Measurements from ENCODE around the gene AQP6.

DNA sequence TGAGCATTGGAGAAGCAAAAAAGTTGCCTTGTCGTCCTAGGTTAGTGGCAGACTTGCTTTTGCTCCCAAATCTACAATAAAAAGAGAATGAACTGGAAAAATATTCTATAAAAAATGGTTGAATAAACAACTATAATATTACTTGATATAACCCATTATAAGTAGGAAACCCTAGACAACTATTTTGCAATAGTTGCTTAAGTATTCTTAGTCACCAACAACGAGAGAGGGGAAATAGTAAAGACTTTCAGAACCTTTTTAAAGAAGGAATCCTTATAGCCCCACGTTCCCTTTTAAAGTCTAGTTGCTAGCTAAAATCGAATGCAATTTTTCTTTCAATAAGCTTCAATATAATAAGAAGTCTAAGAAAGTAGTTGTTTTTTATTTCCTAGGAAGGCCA lies 17.5 kb downstream of the AQP6 start:
- TF ChIP-seq CTCF (IDR thresholded peaks at IDR 0.05 in 8 of 11, conservative IDR thresholded peaks at IDR 0.05 in 3 of 11) (no peak), POLR2A (IDR thresholded peaks at IDR 0.05) (no peak)

Data from spleen (tissue), 7 donors.